A673 (cell line): Measurements from ENCODE around the gene ZNF597. TPM values are rescaled to one million over a fixed set of nuclear protein-coding genes. Genes with fewer than 3 reads are reported as not detected.

Experiments used
- BruUV-seq: library from RNA; stranded (reverse); fragments of 400-500 nt; replicated peaks from 2 replicates; lab custom pipeline; 2021; lab: Mats Ljungman, UMichigan
- CTCF ChIA-PET: fragments of 300-600 bp; sonication (Branson Sonifier 250); formaldehyde crosslinking; loops from one replicate; lab custom pipeline; 2022; ENCODE audit warnings: antibody characterized with exemption; lab: Charles Lee
- POLR2A ChIA-PET: fragments of 300-600 bp; sonication (Branson Sonifier 250); formaldehyde crosslinking; loops from one replicate; lab custom pipeline; 2022; ENCODE audit warnings: antibody characterized with exemption; ENCODE audit not compliant: low non-redundant PET; lab: Charles Lee
- DNase-seq: peaks from one replicate; pipeline ENCODE4 v3.0.0-alpha.2; 2015; ENCODE audit warnings: low spot score
- H3K27ac ChIP-seq: fragments of 200-600 bp; sonication (generic); 2 replicates; pipeline ENCODE4 v1.5.1; 2016; ENCODE audit warnings: mixed run types, low read depth, mild to moderate bottlenecking, mixed read lengths, antibody characterized with exemption, low read length; ENCODE audit not compliant: poor library complexity, severe bottlenecking
- H3K27me3 ChIP-seq: fragments of 200-600 bp; sonication (generic); replicated peaks from 2 replicates; pipeline ENCODE4 v1.6.1; 2017; ENCODE audit warnings: mixed run types, low read depth, mild to moderate bottlenecking, mixed read lengths, antibody characterized with exemption, low read length; ENCODE audit not compliant: insufficient read depth, poor library complexity
- H3K36me3 ChIP-seq: fragments of 200-600 bp; sonication (generic); 2 replicates; pipeline ENCODE4 v1.6.1; 2016; ENCODE audit warnings: mixed run types, mild to moderate bottlenecking, mixed read lengths, antibody characterized with exemption, low read length; ENCODE audit not compliant: insufficient read depth, poor library complexity, severe bottlenecking
- H3K4me1 ChIP-seq: fragments of 200-600 bp; sonication (generic); 2 replicates; pipeline ENCODE4 v1.6.1; 2017; ENCODE audit warnings: mixed run types, mild to moderate bottlenecking, mixed read lengths, antibody characterized with exemption, low read length; ENCODE audit not compliant: insufficient read depth, poor library complexity, severe bottlenecking
- H3K4me3 ChIP-seq: fragments of 200-600 bp; sonication (generic); 2 replicates; pipeline ENCODE4 v1.5.1; 2016; ENCODE audit warnings: low read depth, mixed run types, mild to moderate bottlenecking, mixed read lengths, low read length; ENCODE audit not compliant: poor library complexity, severe bottlenecking
- H3K9me3 ChIP-seq: fragments of 200-600 bp; sonication (generic); 2 replicates; pipeline ENCODE4 v1.6.1; 2016; ENCODE audit warnings: mixed run types, low read depth, mild to moderate bottlenecking, mixed read lengths, antibody characterized with exemption, low read length; ENCODE audit not compliant: poor library complexity, severe bottlenecking
- EZH2 ChIP-seq: fragments of 200-600 bp; sonication (generic); IDR thresholded peaks from 2 replicates; pipeline ENCODE4 v1.6.1; 2017; ENCODE audit warnings: borderline replicate concordance, low read depth, mild to moderate bottlenecking, mixed read lengths, antibody characterized with exemption, low read length; ENCODE audit not compliant: poor library complexity, severe bottlenecking
- intact Hi-C: fragments of 100-400 bp; cut with micrococcal nuclease; formaldehyde crosslinking; loops from one replicate; pipeline ENCODE4 v1.10.0; 2022; ENCODE audit not compliant: unreplicated experiment
- microRNA-seq: library from miRNA; unstranded; fragments of <30 nt; microRNA quantifications from one replicate; pipeline ENCODE4 v1.2.0, GENCODE V29; 2021
- total RNA-seq: library from RNA; stranded (reverse); gene quantifications from 2 replicates; pipeline ENCODE4 v1.2.3, GENCODE V29; 2021
- TF ChIP-seq, protein P1 (sequence below): fragments of 300-800, 200-600 bp; sonication (generic); conservative IDR thresholded peaks from 2 replicates; pipeline ENCODE4 v1.5.1; 2017; ENCODE audit warnings: low read depth, mild to moderate bottlenecking, antibody characterized with exemption, low read length, moderate library complexity, mixed read lengths

The ZNF597 gene
- total RNA-seq, 1 experiment from 2014 or later: 2.8 TPM

DNA sequence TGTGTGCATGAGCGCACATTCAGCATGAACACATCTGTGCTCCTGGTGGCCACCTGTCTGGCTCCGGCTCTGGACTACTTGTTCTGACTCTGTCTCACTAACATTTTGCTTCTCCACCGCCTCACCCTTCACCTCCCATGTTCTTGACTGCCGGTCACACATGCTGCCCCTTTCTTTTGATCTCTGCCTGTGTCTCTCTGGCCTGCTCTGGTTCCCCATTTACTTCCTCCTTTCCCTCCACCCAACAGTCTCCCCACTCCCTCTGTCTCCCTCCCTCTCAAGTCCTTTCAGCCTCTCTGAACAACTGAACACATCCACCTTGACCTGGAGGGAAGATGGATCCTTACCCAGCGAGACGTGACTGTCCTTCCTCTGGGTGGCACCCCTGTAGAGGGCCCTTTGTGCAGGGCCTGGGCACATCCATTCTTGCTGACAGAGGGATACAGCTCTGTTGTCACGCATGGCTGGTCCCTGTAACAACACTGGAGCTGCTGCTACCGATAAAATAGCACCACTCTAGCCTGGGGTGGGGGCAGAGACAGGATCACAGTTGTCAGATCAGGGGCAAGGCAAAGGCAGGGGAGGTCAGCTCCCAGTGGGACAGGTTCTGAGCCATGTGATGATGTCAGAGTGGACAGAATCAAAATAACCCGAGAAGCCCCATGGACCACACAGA is 53.5 kb downstream of the ZNF597 start:
- intact Hi-C loops: no loop called here
- POLR2A ChIA-PET: no interaction called here
- BruUV-seq: no TSS peak
- Histone ChIP-seq H3K27me3 (no peaks in the 10 kb centered on the region), H3K36me3 (peaks cover 52% of the 10 kb centered on the region), H3K9me3 (peaks cover 45% of the 10 kb centered on the region), H3K4me3 (no peak overlapping the region), H3K27ac (no peak overlapping the region), H3K4me1 (no peaks in the 10 kb centered on the region)
- TF ChIP-seq, protein P1, sequence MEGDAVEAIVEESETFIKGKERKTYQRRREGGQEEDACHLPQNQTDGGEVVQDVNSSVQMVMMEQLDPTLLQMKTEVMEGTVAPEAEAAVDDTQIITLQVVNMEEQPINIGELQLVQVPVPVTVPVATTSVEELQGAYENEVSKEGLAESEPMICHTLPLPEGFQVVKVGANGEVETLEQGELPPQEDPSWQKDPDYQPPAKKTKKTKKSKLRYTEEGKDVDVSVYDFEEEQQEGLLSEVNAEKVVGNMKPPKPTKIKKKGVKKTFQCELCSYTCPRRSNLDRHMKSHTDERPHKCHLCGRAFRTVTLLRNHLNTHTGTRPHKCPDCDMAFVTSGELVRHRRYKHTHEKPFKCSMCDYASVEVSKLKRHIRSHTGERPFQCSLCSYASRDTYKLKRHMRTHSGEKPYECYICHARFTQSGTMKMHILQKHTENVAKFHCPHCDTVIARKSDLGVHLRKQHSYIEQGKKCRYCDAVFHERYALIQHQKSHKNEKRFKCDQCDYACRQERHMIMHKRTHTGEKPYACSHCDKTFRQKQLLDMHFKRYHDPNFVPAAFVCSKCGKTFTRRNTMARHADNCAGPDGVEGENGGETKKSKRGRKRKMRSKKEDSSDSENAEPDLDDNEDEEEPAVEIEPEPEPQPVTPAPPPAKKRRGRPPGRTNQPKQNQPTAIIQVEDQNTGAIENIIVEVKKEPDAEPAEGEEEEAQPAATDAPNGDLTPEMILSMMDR: no peak
- no peak for TF ChIP-seq EZH2
- no peak for DNase-seq
- CTCF ChIA-PET: no interaction called here

DNA sequence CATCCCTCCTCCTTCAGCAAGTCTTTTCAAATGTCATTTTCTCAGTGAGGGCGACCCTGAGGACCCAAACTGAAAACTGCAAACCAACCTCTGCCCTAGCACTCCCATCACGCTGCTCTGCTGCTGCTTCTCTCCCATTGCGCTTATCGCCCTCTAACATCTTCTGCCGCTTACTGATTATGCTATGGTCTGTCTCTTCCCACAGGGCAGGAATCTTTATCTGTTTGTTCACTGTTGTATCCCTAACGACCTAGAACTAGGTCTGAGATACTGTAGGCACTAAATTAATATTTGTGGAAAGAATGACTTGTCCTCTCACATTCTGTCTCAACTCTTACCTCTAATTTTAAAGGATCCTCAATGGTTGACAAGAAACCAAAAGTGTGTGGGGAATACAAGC is 55.0 kb downstream of the ZNF597 start:
- ChIA-PET POLR2A (no interaction called here), CTCF (no interaction called here)
- no peak for DNase-seq
- Histone ChIP-seq H3K27me3 (no peaks in the 10 kb centered on the region), H3K27ac (no peak overlapping the region), H3K36me3 (peaks cover 59% of the 10 kb centered on the region), H3K9me3 (peaks cover 53% of the 10 kb centered on the region), H3K4me3 (no peak overlapping the region), H3K4me1 (no peaks in the 10 kb centered on the region)
- TF ChIP-seq, protein P1: no peak
- TF ChIP-seq EZH2: no peak
- no TSS peak for BruUV-seq
- intact Hi-C loops: no loop called here

DNA sequence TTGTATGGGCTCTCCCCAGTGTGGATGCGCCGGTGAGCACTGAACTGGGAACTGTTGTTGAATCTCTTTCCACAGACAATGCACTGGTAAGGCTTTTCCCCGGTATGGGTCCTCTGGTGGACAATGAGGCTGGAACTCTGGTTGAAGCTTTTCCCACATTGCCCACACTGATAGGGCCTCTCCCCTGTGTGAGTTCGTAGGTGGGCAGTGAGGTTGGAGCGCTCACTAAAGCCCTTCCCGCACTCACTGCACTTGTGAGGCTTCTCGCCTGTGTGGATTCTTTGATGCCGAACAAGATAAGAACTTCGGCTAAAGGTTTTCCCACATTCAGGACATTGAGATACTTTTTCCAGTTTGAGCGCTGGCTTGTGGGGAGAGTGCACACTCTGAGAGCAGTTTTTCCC is 60.3 kb downstream of the ZNF597 start:
- ChIA-PET CTCF (no interaction called here), POLR2A (no interaction called here)
- H3K27ac ChIP-seq: no peak overlapping the region
- intact Hi-C loops: no loop called here
- no peak for DNase-seq
- H3K9me3 ChIP-seq: peaks cover 63% of the 10 kb centered on the region
- H3K27me3 ChIP-seq: no peaks in the 10 kb centered on the region
- H3K36me3 ChIP-seq: peaks cover 33% of the 10 kb centered on the region
- no peaks in the 10 kb centered on the region for H3K4me1 ChIP-seq
- H3K4me3 ChIP-seq: no peak overlapping the region
- no peak for TF ChIP-seq EZH2
- TF ChIP-seq, protein P1: no peak
- no TSS peak for BruUV-seq

Small RNA genes within 50 kb of the gene (microRNA-seq; reads per million reads assigned to microRNA genes)
- not detected for gene MIR6126

Other genes starting within 250 kb of the ZNF597 start
- 10.8 and 13.0 TPM in 2 replicates for gene ZNF200, start 208.3 kb downstream of the ZNF597 start, total RNA-seq
- gene MEFV, start 186.9 kb downstream of the ZNF597 start, total RNA-seq: not detected in 2 replicates
- 30.0 and 34.8 TPM in 2 replicates for gene ZNF263, start 160.0 kb downstream of the ZNF597 start, total RNA-seq
- 5.7 and 7.9 TPM in 2 replicates for gene TIGD7, start 138.1 kb downstream of the ZNF597 start, total RNA-seq
- 40.9 and 44.5 TPM in 2 replicates for gene ZNF75A, start 138.0 kb downstream of the ZNF597 start, total RNA-seq
- gene OR2C1, start 87.6 kb downstream of the ZNF597 start, total RNA-seq: not detected in 2 replicates
- 17.2 and 17.3 TPM in 2 replicates for gene ZSCAN32, start 42.5 kb downstream of the ZNF597 start, total RNA-seq
- 12.2 and 13.7 TPM in 2 replicates for gene ZNF174, start 42.3 kb downstream of the ZNF597 start, total RNA-seq
- 39.4 and 40.7 TPM in 2 replicates for gene NAA60, start 176 bp upstream of the ZNF597 start, total RNA-seq
- gene C16orf90, start 52.0 kb upstream of the ZNF597 start, total RNA-seq: not detected in 2 replicates
- 22.6 and 36.5 TPM in 2 replicates for gene CLUAP1, start 57.5 kb upstream of the ZNF597 start, total RNA-seq
- gene NLRC3, start 133.9 kb upstream of the ZNF597 start, total RNA-seq: 0.07 and 0.09 TPM in 2 replicates
- 15.1 and 16.1 TPM in 2 replicates for gene SLX4, start 168.1 kb upstream of the ZNF597 start, total RNA-seq
- 17.9 and 19.1 TPM in 2 replicates for gene DNASE1, start 211.2 kb upstream of the ZNF597 start, total RNA-seq